Activated T-cell treated with anti-CD3 and anti-CD28 coated beads for 48 hours (primary cell): ENCODE data around the gene CADM4.

Source experiments
- DNase-seq: peaks from one replicate; pipeline ENCODE4 v3.0.0-alpha.2; 2020; ENCODE audit warnings: low read depth

CADM4 gene

DNA sequence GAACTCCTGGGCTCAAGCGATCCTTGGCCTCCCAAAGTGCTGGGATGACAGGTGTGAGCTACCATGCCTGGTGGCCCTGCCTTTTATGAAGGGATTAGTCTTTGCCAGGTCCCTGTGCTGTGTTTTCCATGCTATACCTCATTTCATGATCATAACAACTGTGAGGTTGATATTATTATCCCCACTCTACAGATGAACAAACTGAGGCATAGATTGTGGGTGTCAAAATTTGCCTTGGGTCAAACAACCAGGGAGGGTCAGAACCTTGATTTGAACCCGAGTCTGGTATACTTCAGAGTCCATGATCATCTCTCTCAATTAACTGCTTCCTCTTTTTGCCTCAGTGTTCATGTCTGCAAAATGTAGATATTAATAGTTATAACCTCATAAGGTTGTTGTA, 57.2 kb downstream of the CADM4 start:
- no peak for DNase-seq

- no peak for DNase-seq
Observed at GRCh38 chr19:43581467-43581866, 58.2 kb downstream of the CADM4 start.

DNA sequence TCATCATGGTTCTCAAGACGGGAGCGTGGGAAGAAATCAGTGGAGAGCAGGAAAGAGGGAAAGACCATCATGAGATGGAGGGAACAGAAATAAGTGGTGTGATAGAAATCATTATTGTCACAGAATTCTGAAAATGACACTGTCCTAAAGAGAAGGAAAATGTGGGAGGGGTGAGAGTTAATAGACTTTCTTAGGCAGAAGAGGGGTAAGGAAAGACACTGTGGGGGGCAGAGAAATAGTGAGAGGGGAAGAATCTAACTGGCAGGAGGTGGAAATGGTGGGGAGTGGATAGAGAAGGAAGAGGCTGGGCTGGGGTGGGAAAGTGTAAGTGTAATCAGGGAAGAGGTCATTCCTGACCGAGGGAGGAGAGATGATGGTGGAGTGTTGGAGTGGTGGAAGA, 60.9 kb downstream of the CADM4 start:
- no peak for DNase-seq

DNA sequence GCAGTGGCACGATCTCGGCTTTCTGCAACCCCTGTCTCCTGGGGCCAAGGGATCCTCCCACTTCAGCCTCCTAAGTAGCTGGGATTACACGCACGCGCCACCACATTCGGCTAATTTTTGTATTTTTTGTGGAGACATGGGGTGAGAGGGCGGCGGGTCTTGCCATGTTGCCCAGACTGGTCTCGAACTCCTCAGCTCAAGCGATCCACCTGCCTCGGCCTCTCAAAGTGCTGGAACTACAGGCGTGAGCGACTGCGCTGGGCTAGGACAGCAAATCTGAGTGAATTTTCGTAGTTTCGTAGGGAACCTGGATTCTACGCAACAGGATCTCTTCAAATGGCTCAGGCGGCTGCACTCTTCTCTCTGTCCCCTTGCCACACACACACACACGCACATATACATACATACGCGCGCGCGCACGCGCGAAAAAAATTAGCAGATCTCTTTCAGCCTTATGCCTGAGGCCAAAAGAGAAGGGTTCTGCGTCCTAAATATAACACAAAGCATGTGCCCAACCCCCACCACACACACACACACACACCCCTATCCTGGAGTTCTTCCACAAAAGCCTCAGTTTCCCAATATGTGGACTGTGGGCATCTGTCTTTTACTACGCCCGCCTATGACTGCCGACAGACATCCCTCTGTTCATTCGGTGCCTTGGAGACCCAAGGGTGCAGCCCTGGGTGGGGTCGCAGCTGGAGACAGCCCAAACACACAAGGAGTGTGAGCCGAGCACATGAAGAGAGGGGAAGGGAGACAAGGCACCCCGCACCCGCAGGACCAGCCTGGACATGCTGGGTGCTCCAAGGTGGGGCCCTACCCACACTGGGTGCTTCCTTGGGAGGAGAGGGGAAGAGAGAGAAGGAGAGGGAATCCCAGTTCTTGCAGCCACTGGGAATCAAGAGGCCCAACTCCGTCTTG, 63.4 kb downstream of the CADM4 start:
- DNase-seq: no peak

DNA sequence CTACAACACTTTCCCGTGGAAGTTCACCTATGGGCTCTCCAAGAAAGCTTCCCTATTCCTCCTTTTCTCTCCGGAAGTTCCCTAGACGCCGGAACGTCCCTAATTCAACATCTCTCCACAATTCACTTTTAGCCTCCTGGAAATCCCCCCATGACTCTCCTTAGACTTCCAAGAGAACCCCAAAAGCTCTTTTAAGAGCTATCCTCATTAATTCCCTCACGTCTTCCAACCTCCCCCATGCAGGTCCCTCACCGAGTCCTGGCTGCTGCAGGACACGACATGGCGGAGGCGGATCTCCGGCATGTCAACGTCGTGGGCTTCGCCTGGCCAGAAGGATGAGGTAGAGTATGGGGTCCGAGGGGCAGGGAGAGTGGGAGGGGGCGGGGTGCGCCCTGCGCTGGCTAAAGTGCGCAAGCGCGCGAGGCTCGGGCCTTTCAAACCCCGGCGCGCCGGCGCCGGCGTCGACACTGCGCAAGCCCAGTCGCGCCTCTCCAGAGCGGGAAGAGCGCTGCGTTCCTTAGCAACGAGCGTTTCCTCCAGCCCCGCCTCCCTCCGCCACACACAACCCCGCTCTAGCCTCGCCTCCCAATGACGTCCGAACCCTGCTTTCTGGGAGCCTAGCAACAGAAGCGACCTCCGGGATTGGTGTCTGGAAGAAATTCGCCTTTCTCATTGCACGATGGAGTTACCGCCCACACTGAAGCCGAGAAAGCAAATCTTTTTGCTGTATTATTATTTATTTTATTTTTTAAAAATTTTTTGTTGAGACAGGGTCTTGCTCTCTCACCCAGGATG, 64.3 kb downstream of the CADM4 start, which contains the start of the genes PINLYP and XRCC1:
TSS of gene PINLYP (plus strand) at position 646 of the 795 bp plus-strand sequence. CDS start 1,391 bp downstream, outside the sequence.
TSS of gene XRCC1 (minus strand) at position 372 of the 795 bp plus-strand sequence. CDS start at position 303, 69 bp downstream.
- DNase-seq: peak; percentile 97

DNA sequence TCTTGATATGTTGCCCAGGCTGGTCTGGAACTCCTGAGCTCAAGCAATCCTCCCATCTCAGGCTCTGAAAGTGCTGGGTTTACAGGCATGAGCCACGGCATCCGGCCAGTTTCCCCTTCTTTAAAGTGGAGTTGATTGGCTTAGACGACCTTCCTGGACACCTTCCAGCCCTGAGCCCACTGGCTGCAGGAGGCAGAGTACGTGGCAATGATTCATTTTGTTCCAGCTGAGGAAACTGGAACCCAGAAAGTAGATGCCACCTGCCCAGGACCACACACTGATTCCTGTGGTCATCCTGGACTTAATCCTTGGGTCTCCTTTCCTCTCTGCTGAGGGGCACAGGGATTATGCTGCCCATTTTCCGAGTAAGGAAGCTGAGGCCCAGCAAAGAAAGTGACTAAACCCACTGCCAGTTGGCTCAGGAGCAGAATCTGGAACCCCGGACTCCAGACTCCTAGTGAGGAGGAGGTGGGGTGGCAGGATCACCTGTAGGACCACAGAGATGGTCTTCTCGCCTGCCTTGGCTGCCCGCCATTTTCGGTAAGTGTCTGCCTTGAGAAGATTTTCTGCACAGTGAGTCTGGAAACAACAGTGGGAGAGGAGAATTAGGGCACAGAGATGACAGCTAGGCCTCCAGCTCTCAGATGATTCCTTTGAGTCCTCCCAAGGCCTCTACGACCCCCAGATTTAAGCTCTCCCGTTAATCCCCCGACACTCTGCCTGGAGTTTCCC, 65.1 kb downstream of the CADM4 start:
- DNase-seq: no peak
